H1 (cell line): ENCODE data around the gene COLEC12. TPM values are rescaled to one million over a fixed set of nuclear protein-coding genes. Genes with fewer than 3 reads are reported as not detected.

Source experiments
- GABPA ChIP-seq: IDR thresholded peaks from 2 replicates; pipeline ENCODE4 v1.6.1; 2011; ENCODE audit warnings: mild to moderate bottlenecking, low read length, moderate library complexity, borderline replicate concordance; ENCODE audit not compliant: insufficient read depth
- TAF1 ChIP-seq: IDR thresholded peaks from 2 replicates; pipeline ENCODE4 v1.6.1; 2011; ENCODE audit warnings: mild to moderate bottlenecking, low read depth, low read length
- polyA plus RNA-seq, 7 experiments: library from polyadenylated mRNA; depleted of rRNA in 3 of 7; stranded (reverse) in 5 of 7; unstranded in 2 of 7; fragments of >200 nt in 5 of 7; fragments of 200-250 nt in 2 of 7; gene quantifications; 1 replicate in 5 of 7; 2 replicates in 1 of 7; 4 replicates in 1 of 7; pipeline versions ENCODE4 v1.2.1 to v1.2.3, GENCODE V29; 2011 to 2013; ENCODE audit warnings: missing spikeins in 2 of 7, mixed read lengths in 2 of 7
- total RNA-seq: library from RNA; stranded (reverse); fragmentation: NEBNext Ultra II Directional; extraction: Animal tissue kit (Norgen Biotek cat#: 25700); gene quantifications from 2 replicates; pipeline ENCODE4 v1.2.1, GENCODE V29; 2021

Gene COLEC12
- total and polyA plus RNA-seq, 2 of the 8 experiments (the other 6 are each of a cell fraction or from before 2014, with no cell fraction given), result 0.44 to 2.3 TPM

- TF ChIP-seq GABPA, result no peak
- TF ChIP-seq TAF1, result no peak
These were observed 13.5 kb upstream of the COLEC12 start (continued) for GRCh38 chr18:513826-514530.
